Muscle layer of duodenum (tissue), 2 donors: Measurements from ENCODE around the gene NCKAP5.

Experiments
- H3K27ac ChIP-seq: one replicate; pipeline ENCODE4 v1.7.0; 2013; ENCODE audit warnings: mild to moderate bottlenecking, low read length
- H3K27me3 ChIP-seq: one replicate; pipeline ENCODE4 v1.7.0; 2013; ENCODE audit warnings: low read depth, mild to moderate bottlenecking, control low read depth, low read length
- H3K36me3 ChIP-seq, 2 donors: one replicate each; pipeline ENCODE4 v1.7.0; 2013; ENCODE audit warnings: low read length in 2 of 2, control low read depth in 1 of 2, mild to moderate bottlenecking in 1 of 2; ENCODE audit not compliant: insufficient read depth in 2 of 2, control insufficient read depth in 1 of 2
- H3K4me1 ChIP-seq, 2 donors: one replicate each; pipeline ENCODE4 v1.7.0; 2013; ENCODE audit warnings: low read length in 2 of 2, mild to moderate bottlenecking in 2 of 2, control low read depth in 1 of 2, moderate library complexity in 1 of 2; ENCODE audit not compliant: insufficient read depth in 2 of 2, control insufficient read depth in 1 of 2
- H3K4me3 ChIP-seq, 2 donors: one replicate each; pipeline ENCODE4 v1.7.0; 2013; ENCODE audit warnings: low read length in 2 of 2, low read depth in 1 of 2, mild to moderate bottlenecking in 1 of 2
- H3K9me3 ChIP-seq, 2 donors: one replicate each; pipeline ENCODE4 v1.7.0; 2013; ENCODE audit warnings: low read length in 2 of 2, control low read depth in 1 of 2, mild to moderate bottlenecking in 1 of 2; ENCODE audit not compliant: control insufficient read depth in 1 of 2
- donor health status: healthy.

The NCKAP5 gene

GRCh38 chr2:133495226-133495625 is 73.0 kb downstream of the NCKAP5 start:
- H3K4me3 ChIP-seq = no peak overlapping the region
- no peak overlapping the region for H3K27ac ChIP-seq
- H3K27me3 ChIP-seq = no peaks in the 10 kb centered on the region
- H3K36me3 ChIP-seq = no peaks in the 10 kb centered on the region
- no peaks in the 10 kb centered on the region for H3K4me1 ChIP-seq
- H3K9me3 ChIP-seq = no peaks in the 10 kb centered on the region

- H3K9me3 ChIP-seq = no peaks in the 10 kb centered on the region
- no peak overlapping the region for H3K27ac ChIP-seq
- no peak overlapping the region for H3K4me3 ChIP-seq
- no peaks in the 10 kb centered on the region for H3K36me3 ChIP-seq
- no peaks in the 10 kb centered on the region for H3K27me3 ChIP-seq
- H3K4me1 ChIP-seq = no peaks in the 10 kb centered on the region
Measured at GRCh38 chr2:133492719-133493380, 75.4 kb downstream of the NCKAP5 start.

GRCh38 chr2:133490411-133490980 is 77.8 kb downstream of the NCKAP5 start:
- H3K4me1 ChIP-seq = peaks cover 0 to 2% of the 10 kb centered on the region in 2 donors
- no peaks in the 10 kb centered on the region for H3K9me3 ChIP-seq
- no peaks in the 10 kb centered on the region for H3K36me3 ChIP-seq
- H3K4me3 ChIP-seq = no peak overlapping the region
- H3K27ac ChIP-seq = no peak overlapping the region
- H3K27me3 ChIP-seq = no peaks in the 10 kb centered on the region

- Histone ChIP-seq H3K4me1 (peaks cover 0 to 2% of the 10 kb centered on the region in 2 donors), H3K27ac (no peak overlapping the region), H3K9me3 (no peaks in the 10 kb centered on the region), H3K27me3 (no peaks in the 10 kb centered on the region), H3K4me3 (no peak overlapping the region), H3K36me3 (no peaks in the 10 kb centered on the region)
Measured at GRCh38 chr2:133489641-133490410, 78.4 kb downstream of the NCKAP5 start.

GRCh38 chr2:133489146-133489545 is 79.1 kb downstream of the NCKAP5 start:
- H3K27me3 ChIP-seq = no peaks in the 10 kb centered on the region
- no peak overlapping the region for H3K27ac ChIP-seq
- peaks cover 0 to 2% of the 10 kb centered on the region in 2 donors for H3K4me1 ChIP-seq
- H3K36me3 ChIP-seq = no peaks in the 10 kb centered on the region
- H3K9me3 ChIP-seq = no peaks in the 10 kb centered on the region
- no peak overlapping the region for H3K4me3 ChIP-seq

- Histone ChIP-seq H3K9me3 (no peaks in the 10 kb centered on the region), H3K36me3 (no peaks in the 10 kb centered on the region), H3K4me1 (peaks cover 0 to 7% of the 10 kb centered on the region in 2 donors), H3K4me3 (no peak overlapping the region), H3K27ac (no peak overlapping the region), H3K27me3 (no peaks in the 10 kb centered on the region)
Measured at GRCh38 chr2:133486771-133487191, 81.5 kb downstream of the NCKAP5 start.

- Histone ChIP-seq H3K4me1 (peaks cover 0 to 7% of the 10 kb centered on the region in 2 donors), H3K27ac (no peak overlapping the region), H3K4me3 (no peak overlapping the region), H3K36me3 (no peaks in the 10 kb centered on the region), H3K27me3 (no peaks in the 10 kb centered on the region), H3K9me3 (no peaks in the 10 kb centered on the region)
Measured at GRCh38 chr2:133485868-133486267, 82.4 kb downstream of the NCKAP5 start.

- Histone ChIP-seq H3K4me3 (no peak overlapping the region), H3K9me3 (no peaks in the 10 kb centered on the region), H3K4me1 (peaks cover 0 to 7% of the 10 kb centered on the region in 2 donors), H3K36me3 (no peaks in the 10 kb centered on the region), H3K27ac (no peak overlapping the region), H3K27me3 (no peaks in the 10 kb centered on the region)
Measured at GRCh38 chr2:133484784-133485183, 83.5 kb downstream of the NCKAP5 start.

- H3K27me3 ChIP-seq = no peaks in the 10 kb centered on the region
- H3K27ac ChIP-seq = no peak overlapping the region
- H3K36me3 ChIP-seq = no peaks in the 10 kb centered on the region
- H3K4me3 ChIP-seq = no peak overlapping the region
- H3K4me1 ChIP-seq = peaks cover 0 to 7% of the 10 kb centered on the region in 2 donors
- H3K9me3 ChIP-seq = no peaks in the 10 kb centered on the region
Measured at GRCh38 chr2:133484106-133484505, 84.2 kb downstream of the NCKAP5 start.

- Histone ChIP-seq H3K27ac (no peak overlapping the region), H3K27me3 (no peaks in the 10 kb centered on the region), H3K36me3 (no peaks in the 10 kb centered on the region), H3K4me1 (peaks cover 0 to 7% of the 10 kb centered on the region in 2 donors), H3K9me3 (no peaks in the 10 kb centered on the region), H3K4me3 (no peak overlapping the region)
Measured at GRCh38 chr2:133483181-133483580, 85.1 kb downstream of the NCKAP5 start.

GRCh38 chr2:133480707-133481429 is 87.4 kb downstream of the NCKAP5 start:
- Histone ChIP-seq H3K9me3 (no peaks in the 10 kb centered on the region), H3K27me3 (no peaks in the 10 kb centered on the region), H3K4me1 (peaks cover 0 to 5% of the 10 kb centered on the region in 2 donors), H3K36me3 (no peaks in the 10 kb centered on the region), H3K27ac (no peak overlapping the region), H3K4me3 (no peak overlapping the region)
